SK-N-SH treated with all-trans-retinoic acid at 6 μM for 48 hours (cell line): ENCODE results near the gene TMEM116.

Experiments used
- ARNTL ChIP-seq: fragments of 450-650 bp; formaldehyde crosslinking; IDR thresholded peaks from 2 replicates; pipeline ENCODE4 v1.5.0; 2020; ENCODE audit warnings: low read depth, mild to moderate bottlenecking, moderate library complexity, borderline replicate concordance
- CSRNP3 ChIP-seq: fragments of 250-450 bp; sonication (Bioruptor Pico); IDR thresholded peaks from 2 replicates; pipeline ENCODE4 v1.5.1; 2021; ENCODE audit warnings: mild to moderate bottlenecking, moderate library complexity
- ISL1 ChIP-seq: fragments of 250-450 bp; sonication (Bioruptor Pico); IDR thresholded peaks from 2 replicates; pipeline ENCODE4 v2.1.2; 2022; ENCODE audit warnings: mild to moderate bottlenecking, moderate library complexity
- ZNF565 ChIP-seq: fragments of 450-650 bp; formaldehyde crosslinking; conservative IDR thresholded peaks from 2 replicates; pipeline ENCODE4 v1.5.0; 2020; ENCODE audit warnings: low read depth, mild to moderate bottlenecking, moderate library complexity

DNA sequence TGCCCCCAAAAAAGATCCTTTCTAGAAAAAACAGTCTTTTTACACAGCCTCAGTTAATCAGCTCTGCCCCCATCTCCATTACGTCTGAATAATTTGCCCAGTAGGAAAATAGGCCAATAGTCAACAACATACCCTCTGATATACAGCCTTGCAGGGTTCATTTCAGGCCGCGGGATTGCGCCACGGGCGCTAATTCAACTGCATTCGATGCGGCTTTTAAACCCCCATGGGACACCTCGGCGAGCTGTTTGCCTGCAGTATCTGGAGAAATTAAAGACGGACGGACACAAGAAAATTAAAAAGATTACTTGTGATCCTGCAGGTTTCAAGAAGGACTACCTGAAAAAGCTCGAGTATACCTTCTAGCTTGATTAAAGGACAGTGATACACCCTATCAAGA is 36.4 kb upstream of the TMEM116 start:
- no peak for TF ChIP-seq ARNTL (CRISPR knock-in tag)
- TF ChIP-seq ISL1 (CRISPR knock-in tag), result no peak
- TF ChIP-seq CSRNP3 (CRISPR knock-in tag), result no peak
- no peak for TF ChIP-seq ZNF565
